GM12872 (cell line): ENCODE results near the gene HOXB5.

Experiments
- TF ChIP-seq, protein P1 (sequence below): IDR thresholded peaks from 3 replicates; pipeline ENCODE4 v1.5.1; 2011; ENCODE audit warnings: low read depth, mild to moderate bottlenecking, low read length, moderate library complexity; ENCODE audit not compliant: insufficient read depth

Gene HOXB5

DNA sequence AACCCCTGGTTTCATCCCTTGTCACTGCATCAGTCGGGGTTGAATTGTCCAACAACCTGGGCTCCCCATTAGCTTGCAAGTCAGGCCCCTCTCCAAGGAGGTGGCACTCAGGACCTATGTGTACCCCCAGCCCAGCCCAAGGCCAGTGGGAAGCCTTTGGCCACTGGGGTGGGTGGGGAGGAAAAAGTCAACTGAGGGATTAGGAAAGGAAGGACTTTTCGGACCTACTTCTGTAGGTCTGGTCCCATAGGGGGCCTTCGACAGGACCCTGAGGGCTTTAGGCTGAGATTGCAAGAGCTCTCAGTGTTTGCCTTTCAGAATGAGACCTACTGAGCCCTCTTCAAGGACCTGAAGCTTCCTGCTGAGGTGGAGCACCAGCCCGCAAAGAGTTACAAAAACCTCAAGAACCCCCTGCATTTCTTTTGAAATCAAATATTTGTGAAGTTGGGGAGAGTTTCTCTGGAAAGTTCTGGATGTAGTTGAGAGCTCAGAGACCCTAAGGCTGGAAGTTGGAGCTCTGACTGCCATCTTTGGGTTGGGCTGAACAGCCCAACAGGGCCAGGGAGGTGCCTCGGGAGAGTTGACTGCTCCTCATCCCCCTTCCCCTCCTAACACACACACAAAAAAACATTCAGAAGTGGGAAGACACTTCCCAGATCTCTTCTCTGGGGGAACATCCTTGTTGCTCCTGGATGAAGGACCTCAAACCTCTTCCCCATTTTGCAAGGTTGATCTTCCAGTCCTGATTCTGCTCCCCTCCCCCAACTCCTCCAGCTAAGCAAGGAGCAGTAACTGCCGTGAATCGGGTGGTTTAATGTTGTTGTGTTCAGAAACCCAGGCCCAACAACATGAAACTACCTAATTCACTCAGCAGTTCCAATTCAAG is 38.4 kb upstream of the HOXB5 start:
- TF ChIP-seq, protein P1, sequence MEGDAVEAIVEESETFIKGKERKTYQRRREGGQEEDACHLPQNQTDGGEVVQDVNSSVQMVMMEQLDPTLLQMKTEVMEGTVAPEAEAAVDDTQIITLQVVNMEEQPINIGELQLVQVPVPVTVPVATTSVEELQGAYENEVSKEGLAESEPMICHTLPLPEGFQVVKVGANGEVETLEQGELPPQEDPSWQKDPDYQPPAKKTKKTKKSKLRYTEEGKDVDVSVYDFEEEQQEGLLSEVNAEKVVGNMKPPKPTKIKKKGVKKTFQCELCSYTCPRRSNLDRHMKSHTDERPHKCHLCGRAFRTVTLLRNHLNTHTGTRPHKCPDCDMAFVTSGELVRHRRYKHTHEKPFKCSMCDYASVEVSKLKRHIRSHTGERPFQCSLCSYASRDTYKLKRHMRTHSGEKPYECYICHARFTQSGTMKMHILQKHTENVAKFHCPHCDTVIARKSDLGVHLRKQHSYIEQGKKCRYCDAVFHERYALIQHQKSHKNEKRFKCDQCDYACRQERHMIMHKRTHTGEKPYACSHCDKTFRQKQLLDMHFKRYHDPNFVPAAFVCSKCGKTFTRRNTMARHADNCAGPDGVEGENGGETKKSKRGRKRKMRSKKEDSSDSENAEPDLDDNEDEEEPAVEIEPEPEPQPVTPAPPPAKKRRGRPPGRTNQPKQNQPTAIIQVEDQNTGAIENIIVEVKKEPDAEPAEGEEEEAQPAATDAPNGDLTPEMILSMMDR, result no peak

DNA sequence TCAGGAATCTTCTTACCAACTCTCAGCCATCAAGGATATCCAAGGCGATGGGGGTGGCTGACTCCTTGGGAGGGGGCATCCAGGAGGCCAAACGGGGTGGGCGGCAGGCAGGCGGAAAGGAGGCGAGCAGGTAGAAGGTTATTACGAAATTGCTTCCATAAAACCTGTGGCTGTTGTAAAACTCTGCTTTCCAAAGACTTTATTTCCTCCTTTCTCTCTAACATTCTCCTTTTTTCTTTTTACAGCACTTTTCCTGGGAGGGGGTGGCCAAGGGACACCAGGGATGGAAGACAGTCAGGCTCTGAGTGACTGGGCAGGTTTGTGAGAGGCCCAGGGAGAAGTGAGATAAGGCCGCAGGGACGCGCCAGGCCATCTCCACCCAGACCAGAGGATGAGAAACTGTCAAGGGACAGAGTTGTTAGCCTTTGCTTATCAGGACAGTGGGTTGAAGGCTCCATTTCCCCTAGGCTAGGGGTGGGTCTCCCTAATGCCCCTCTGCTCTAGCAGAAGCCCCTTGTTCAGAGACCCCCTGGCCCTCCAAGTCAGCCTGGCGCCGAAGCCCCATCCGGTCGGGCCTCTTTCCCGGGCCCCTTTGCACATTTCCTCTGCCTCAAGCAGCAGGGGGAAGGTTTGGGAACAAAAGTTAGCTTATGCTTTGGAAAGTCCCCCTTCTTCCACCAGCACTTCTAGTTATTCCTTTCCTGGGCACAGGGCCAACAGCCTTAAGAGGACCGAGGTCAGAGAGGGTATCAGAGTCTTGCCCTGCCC is 37.5 kb upstream of the HOXB5 start:
- TF ChIP-seq, protein P1, result no peak

DNA sequence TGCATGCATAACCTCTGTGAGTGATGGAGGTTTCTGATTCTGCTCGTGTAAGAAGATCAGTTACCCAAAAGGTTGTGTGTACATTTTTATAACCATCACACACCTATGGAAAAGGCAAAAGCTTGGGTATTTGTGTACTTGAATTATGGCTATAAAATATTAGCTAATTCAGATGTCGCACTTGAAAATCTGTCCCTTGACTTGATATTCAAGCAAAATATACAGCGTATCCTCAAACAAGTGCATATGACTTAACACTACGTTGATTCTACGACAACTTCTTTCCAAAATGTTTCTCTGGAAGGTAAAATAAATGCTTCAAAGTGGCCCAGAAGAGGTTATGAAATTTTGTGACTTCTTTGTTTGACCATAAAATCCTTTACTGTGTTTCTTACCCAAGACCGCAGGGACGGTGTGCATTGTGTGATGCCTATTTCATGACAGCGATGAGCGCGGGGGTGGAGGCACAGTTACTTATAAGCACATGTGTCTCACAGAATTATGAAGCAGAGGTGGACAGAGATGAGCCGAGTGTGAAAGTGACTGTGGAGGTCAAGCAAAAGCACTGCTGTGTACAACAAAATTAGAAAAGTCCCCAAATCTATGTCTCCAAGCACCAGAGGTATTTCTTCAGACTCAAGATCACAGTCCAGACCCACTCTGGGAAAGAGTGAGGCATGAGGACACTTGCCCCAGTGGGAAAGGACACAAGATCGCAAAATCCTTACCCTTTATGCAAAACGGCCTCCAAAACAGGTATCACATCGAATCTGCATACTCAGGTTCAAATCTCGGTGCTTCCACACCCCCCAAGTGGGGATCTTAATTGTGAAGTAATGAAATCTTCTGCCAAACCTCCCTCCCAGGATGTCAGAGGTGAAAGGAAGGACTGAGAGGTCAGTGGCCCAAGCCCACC is 36.7 kb upstream of the HOXB5 start:
- TF ChIP-seq, protein P1, result no peak

DNA sequence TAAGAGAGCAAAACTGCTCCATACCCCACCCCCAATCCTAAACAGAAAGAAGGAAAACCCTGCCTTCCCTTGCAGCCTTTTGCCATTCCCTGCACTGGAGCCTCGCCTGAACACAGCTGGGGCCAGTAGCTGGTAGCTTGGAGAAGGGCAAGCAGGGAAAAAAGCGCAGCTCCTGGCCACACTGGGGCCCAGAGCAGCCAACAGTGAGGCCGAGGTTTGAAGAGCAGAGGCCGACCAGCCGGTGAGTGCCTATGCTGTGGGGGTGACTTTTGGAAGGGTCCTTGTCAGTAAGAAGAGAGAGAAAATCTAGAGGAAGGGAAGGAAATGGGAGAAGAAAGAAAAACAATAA is 35.8 kb upstream of the HOXB5 start:
- TF ChIP-seq, protein P1, result no peak

DNA sequence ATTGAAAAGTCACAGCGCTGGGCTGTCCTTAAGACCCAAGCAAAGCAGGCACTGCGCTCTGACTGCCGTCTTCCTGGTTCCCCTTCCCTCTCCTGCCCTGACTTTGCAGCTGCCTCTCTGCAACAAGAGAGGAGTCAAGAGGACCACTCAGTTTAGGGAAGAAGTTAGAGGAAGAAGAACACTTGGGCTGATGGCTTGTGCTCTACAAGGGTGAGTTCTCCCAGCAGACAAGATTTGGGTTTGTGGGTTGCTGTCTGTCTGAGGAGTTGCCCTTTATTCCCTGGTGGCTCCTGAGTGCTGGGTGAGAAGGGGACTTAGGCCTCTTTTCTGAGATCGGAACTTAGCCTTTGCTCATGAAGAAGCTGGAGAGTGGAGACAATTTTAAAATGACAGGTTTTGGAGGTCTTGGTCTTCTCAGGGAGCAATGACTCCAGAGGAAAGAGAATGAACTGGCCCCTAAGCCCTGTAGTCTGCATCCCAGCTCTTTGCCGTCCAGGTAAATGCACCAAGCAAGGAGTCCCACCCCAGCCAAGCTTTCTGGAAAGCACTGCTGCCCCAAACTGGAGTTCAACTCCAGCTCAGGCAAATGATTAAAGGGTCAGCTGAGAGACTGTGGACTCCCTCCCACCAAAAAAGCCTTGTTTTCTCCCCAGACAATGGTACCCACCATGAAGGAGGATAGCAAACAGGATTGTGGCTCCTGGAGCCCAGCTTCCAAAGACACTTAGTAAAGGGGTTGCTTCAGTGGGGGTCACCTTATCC is 35.3 kb upstream of the HOXB5 start:
- TF ChIP-seq, protein P1, result no peak

DNA sequence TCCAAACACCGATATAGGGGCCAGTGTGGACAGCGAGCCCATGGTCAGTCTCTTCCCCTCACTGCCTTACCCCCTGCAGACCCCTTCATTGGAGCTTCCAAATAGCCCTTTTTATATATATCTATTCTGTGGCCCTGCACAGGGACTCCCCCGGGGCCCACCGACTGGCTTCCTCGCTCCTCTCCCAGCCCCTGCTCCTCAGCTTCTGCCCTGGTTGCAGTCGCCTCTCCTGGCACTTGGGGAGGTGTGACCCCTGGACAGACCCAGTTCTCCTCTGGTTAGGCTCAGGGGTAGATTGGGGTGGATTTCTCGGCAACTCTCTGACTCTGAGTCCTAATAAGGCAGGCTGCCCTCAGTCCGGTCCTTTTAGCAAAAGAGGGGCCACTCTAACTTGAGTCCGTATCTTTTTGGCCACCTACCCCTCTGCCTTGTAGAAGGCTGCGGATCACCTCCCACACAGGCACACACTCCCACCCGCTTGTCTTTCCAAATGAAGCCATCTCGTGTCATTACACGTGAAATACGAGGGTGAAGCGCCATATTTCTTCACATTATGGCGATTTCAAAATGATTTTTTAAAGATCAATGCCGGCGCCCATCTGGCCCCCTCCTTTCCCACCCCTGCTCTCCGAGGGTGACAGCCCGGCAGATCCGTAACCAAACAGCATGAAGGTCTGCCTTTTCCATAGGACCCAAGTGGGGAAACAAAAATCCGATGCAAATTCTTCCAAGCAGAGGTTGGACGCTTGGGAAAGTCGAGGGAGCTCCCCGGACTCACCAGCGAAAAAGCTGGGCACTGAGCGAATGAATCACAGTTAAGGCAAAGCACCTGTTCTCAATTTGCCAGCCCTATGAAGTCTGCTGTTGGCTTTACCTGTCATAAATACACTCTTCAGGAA is 34.3 kb upstream of the HOXB5 start:
- TF ChIP-seq, protein P1, result no peak
